ENCODE measurements around the gene SOX10.

SOX10 gene

GRCh38 chr22:37931893-37932389, 52.4 kb downstream of the SOX10 start:
- no peak for DNase-seq (ENCODE audit: low read depth in 3 of 3)

GRCh38 chr22:37930952-37931440, 53.4 kb downstream of the SOX10 start:
- DNase-seq (ENCODE audit: low read depth in 3 of 3) = no peak

- no peak for DNase-seq (ENCODE audit: low read depth in 3 of 3)
Measured at GRCh38 chr22:37930270-37930951, 53.9 kb downstream of the SOX10 start.

- DNase-seq (ENCODE audit: low read depth in 3 of 3) = no peak
Measured at GRCh38 chr22:37929390-37929789, 55.0 kb downstream of the SOX10 start.

GRCh38 chr22:37927637-37927936, 56.8 kb downstream of the SOX10 start:
- DNase-seq (ENCODE audit: low read depth in 3 of 3) = no peak

- no peak for DNase-seq (ENCODE audit: low read depth in 3 of 3)
Measured at GRCh38 chr22:37926771-37927636, 57.4 kb downstream of the SOX10 start.

- DNase-seq (ENCODE audit: low read depth in 3 of 3) = no peak
Measured at GRCh38 chr22:37926358-37926757, 58.0 kb downstream of the SOX10 start.

GRCh38 chr22:37925767-37926166, 58.6 kb downstream of the SOX10 start:
- DNase-seq (ENCODE audit: low read depth in 3 of 3) = no peak

GRCh38 chr22:37925330-37925729, 59.0 kb downstream of the SOX10 start:
- DNase-seq (ENCODE audit: low read depth in 3 of 3) = no peak

- no peak for DNase-seq (ENCODE audit: low read depth in 3 of 3)
Measured at GRCh38 chr22:37924386-37925065, 59.8 kb downstream of the SOX10 start.

GRCh38 chr22:37923927-37924326, 60.4 kb downstream of the SOX10 start:
- DNase-seq (ENCODE audit: low read depth in 3 of 3) = no peak
